Left ventricle myocardium inferior (tissue), 1 donor: ENCODE data around the gene KATNIP. TPM values are rescaled to one million over a fixed set of nuclear protein-coding genes. Genes with fewer than 3 reads are reported as not detected.

Source experiments
- DNase-seq: peaks from one replicate; pipeline ENCODE4 v3.0.0-alpha.2; 2020
- H3K27ac ChIP-seq: fragments of 200-600 bp; replicated peaks from 2 replicates; pipeline ENCODE4 v1.8.0; 2021
- H3K27me3 ChIP-seq: fragments of 200-600 bp; 2 replicates; pipeline ENCODE4 v1.8.0; 2021; ENCODE audit warnings: low read depth
- H3K36me3 ChIP-seq: fragments of 200-600 bp; 2 replicates; pipeline ENCODE4 v1.8.0; 2021
- H3K4me1 ChIP-seq: fragments of 200-600 bp; 2 replicates; pipeline ENCODE4 v1.8.0; 2021
- H3K4me3 ChIP-seq: fragments of 200-600 bp; 2 replicates; pipeline ENCODE4 v1.8.0; 2021; ENCODE audit warnings: mild to moderate bottlenecking, moderate library complexity
- H3K9me3 ChIP-seq: fragments of 200-600 bp; replicated peaks from 2 replicates; pipeline ENCODE4 v1.8.0; 2021
- intact Hi-C: fragments of 100-400 bp; cut with micrococcal nuclease; formaldehyde crosslinking; loops from one replicate; pipeline ENCODE4 v1.11.0; 2022
- total RNA-seq: library from RNA; stranded (reverse); fragmentation: NEBNext Ultra II Directional; extraction: Animal tissue kit (Norgen Biotek cat#: 25700); gene quantifications from one replicate; pipeline ENCODE4 v1.2.1, GENCODE V29; 2021
- TF ChIP-seq, protein P1 (sequence below): fragments of 200-600 bp; IDR thresholded peaks from 2 replicates; pipeline ENCODE4 v1.8.0; 2021; ENCODE audit warnings: antibody characterized with exemption, mild to moderate bottlenecking, borderline replicate concordance
- donor health status: DM: no; HTN: yes; CAD: no; lungs with severe emphysema.

Gene KATNIP
- total RNA-seq, 1 donor from 2014 or later: 12.0 TPM

DNA sequence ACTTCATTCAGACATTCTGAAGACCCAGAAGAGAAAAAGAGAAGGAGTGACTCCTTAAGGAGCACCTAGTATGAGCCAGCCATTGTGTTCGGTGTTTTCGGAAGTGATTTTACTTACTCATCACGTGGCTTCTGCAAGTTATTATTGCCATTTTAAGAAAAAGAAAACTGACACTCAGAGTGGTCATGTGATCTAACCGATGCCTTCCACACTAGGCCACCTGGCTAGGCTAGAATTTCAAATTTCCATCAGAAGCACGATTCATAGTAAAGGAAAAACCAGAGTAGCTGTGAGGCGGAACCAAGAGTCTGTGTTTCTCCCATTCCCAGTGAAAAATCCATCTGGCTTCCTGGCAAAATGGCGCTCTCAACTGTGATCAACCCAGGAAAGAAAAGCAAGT is 32.3 kb upstream of the KATNIP start:
- intact Hi-C loops: no loop called here
- Histone ChIP-seq H3K27me3 (no peaks in the 10 kb centered on the region), H3K27ac (peak overlapping the region; percentile 95), H3K4me3 (no peak overlapping the region), H3K4me1 (peaks cover 76% of the 10 kb centered on the region), H3K36me3 (peaks cover 40% of the 10 kb centered on the region), H3K9me3 (no peaks in the 10 kb centered on the region)
- TF ChIP-seq, protein P1, sequence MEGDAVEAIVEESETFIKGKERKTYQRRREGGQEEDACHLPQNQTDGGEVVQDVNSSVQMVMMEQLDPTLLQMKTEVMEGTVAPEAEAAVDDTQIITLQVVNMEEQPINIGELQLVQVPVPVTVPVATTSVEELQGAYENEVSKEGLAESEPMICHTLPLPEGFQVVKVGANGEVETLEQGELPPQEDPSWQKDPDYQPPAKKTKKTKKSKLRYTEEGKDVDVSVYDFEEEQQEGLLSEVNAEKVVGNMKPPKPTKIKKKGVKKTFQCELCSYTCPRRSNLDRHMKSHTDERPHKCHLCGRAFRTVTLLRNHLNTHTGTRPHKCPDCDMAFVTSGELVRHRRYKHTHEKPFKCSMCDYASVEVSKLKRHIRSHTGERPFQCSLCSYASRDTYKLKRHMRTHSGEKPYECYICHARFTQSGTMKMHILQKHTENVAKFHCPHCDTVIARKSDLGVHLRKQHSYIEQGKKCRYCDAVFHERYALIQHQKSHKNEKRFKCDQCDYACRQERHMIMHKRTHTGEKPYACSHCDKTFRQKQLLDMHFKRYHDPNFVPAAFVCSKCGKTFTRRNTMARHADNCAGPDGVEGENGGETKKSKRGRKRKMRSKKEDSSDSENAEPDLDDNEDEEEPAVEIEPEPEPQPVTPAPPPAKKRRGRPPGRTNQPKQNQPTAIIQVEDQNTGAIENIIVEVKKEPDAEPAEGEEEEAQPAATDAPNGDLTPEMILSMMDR: no peak
- no peak for DNase-seq

DNA sequence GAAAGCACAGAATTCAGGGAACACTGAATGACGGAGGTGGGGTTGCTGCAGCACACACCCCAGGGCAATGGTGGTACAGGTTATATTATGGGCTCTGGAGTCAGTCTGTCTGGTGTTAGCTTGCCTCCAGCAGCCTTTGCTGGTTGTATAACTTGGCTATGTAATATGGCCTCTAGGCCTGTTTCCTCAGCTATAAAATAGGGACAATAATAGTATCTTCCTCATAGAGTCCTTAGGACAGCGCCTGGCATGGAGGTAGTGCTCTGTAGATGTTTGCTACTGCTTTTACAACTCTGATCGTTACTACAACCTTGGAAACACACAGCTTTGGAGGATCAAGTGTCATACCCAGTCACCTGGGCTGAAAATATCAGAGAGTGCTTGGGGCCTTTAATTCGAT is 31.7 kb upstream of the KATNIP start:
- no peaks in the 10 kb centered on the region for H3K27me3 ChIP-seq
- TF ChIP-seq, protein P1: no peak
- DNase-seq: no peak
- peaks cover 35% of the 10 kb centered on the region for H3K36me3 ChIP-seq
- intact Hi-C loops: no loop called here
- H3K4me1 ChIP-seq: peaks cover 81% of the 10 kb centered on the region
- no peaks in the 10 kb centered on the region for H3K9me3 ChIP-seq
- no peak overlapping the region for H3K4me3 ChIP-seq
- H3K27ac ChIP-seq: peak overlapping the region; percentile 95

GRCh38 chr16:27520982-27521673 is 28.8 kb upstream of the KATNIP start:
- DNase-seq: peak; percentile 82
- Histone ChIP-seq H3K27me3 (no peaks in the 10 kb centered on the region), H3K4me1 (peaks cover 81% of the 10 kb centered on the region), H3K36me3 (peaks cover 50% of the 10 kb centered on the region), H3K4me3 (peak overlapping the region; percentile 20), H3K9me3 (peaks cover 10% of the 10 kb centered on the region), H3K27ac (peak overlapping the region; percentile 95)
- TF ChIP-seq, protein P1: no peak
- intact Hi-C loops: no loop called here

DNA sequence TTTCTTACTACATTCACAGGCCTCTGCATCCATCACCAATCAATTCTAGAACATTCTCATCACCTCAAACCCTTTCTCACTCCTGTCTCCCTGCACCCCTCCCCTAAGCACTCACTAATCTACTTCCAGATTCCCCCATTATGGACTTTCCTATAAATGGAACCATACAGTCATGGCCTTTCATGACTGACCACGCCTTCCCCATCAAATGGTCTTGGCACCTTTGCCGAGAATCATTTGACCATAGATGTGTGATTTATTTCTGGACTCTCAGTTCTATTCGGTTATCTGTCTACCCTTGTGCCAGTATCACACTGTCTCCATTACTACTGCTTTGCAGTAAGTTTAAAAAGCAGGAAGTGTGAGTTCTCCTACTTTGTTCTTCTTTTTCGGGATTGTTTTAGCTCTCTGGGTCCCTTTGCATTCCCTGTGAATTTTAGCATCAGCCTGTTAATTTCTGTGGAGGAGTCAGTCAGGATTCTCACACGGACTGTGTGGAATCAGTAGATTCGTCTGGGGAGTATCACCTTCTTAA is 27.7 kb upstream of the KATNIP start:
- peaks cover 62% of the 10 kb centered on the region for H3K36me3 ChIP-seq
- peaks cover 81% of the 10 kb centered on the region for H3K4me1 ChIP-seq
- peaks cover 10% of the 10 kb centered on the region for H3K9me3 ChIP-seq
- intact Hi-C loops: no loop called here
- no peaks in the 10 kb centered on the region for H3K27me3 ChIP-seq
- peak overlapping the region; percentile 95 for H3K27ac ChIP-seq
- TF ChIP-seq, protein P1: no peak
- no peak for DNase-seq
- peak overlapping the region; percentile 27 for H3K4me3 ChIP-seq

- no peaks in the 10 kb centered on the region for H3K27me3 ChIP-seq
- peaks cover 10% of the 10 kb centered on the region for H3K9me3 ChIP-seq
- peaks cover 79% of the 10 kb centered on the region for H3K36me3 ChIP-seq
- peaks cover 85% of the 10 kb centered on the region for H3K4me1 ChIP-seq
- intact Hi-C loops: no loop called here
- TF ChIP-seq, protein P1: no peak
- peak; percentile 75 for DNase-seq
- H3K4me3 ChIP-seq: no peak overlapping the region
- peak overlapping the region; percentile 95 for H3K27ac ChIP-seq
Measured at GRCh38 chr16:27526180-27526579, 23.8 kb upstream of the KATNIP start.
